Esophagus muscularis mucosa (tissue), 3 donors: Measurements from ENCODE around the gene MARK2.

Experiments used
- POLR2AphosphoS5 ChIP-seq, 2 donors: sonication (generic); formaldehyde crosslinking; IDR thresholded peaks; one replicate each; pipeline ENCODE4 v1.6.1; 2017; ENCODE audit warnings: antibody characterized with exemption in 2 of 2
- TF ChIP-seq, protein P1 (sequence below), 3 experiments: fragments of 200-600 bp in 2 of 3; fragments of 450-650 bp in 1 of 3; sonication (generic) in 2 of 3; IDR thresholded peaks; one replicate each; pipeline ENCODE4 v1.5.1; 2017 to 2019; ENCODE audit warnings: antibody characterized with exemption in 3 of 3, mild to moderate bottlenecking in 2 of 3, moderate library complexity in 1 of 3

DNA sequence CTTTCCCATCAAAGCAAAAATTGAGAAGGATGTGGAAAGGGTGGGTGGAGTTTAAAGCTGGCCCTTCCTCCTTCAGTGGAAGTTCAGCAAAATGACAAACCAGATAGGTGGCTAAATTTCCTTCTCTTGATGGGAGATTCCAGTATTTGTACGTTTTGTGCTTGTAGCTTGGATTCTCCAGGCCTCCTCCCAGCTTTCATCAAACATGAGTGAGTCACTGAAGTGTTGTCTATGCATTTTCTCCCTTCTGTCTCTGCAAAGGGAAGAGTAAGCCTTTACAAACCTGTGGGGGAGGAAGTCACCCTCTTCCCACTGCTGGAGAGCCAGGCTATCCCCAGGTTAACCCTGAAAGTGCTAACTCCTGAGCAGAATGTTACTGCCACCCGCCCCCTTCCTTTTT, 6.4 kb downstream of the MARK2 start:
- TF ChIP-seq, protein P1, sequence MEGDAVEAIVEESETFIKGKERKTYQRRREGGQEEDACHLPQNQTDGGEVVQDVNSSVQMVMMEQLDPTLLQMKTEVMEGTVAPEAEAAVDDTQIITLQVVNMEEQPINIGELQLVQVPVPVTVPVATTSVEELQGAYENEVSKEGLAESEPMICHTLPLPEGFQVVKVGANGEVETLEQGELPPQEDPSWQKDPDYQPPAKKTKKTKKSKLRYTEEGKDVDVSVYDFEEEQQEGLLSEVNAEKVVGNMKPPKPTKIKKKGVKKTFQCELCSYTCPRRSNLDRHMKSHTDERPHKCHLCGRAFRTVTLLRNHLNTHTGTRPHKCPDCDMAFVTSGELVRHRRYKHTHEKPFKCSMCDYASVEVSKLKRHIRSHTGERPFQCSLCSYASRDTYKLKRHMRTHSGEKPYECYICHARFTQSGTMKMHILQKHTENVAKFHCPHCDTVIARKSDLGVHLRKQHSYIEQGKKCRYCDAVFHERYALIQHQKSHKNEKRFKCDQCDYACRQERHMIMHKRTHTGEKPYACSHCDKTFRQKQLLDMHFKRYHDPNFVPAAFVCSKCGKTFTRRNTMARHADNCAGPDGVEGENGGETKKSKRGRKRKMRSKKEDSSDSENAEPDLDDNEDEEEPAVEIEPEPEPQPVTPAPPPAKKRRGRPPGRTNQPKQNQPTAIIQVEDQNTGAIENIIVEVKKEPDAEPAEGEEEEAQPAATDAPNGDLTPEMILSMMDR (IDR thresholded peaks at IDR 0.05), result no peak
- no peak for TF ChIP-seq POLR2AphosphoS5 (IDR thresholded peaks at IDR 0.05)
